ENCODE data around the gene MSI2. TPM values are rescaled to one million over a fixed set of nuclear protein-coding genes. Genes with fewer than 3 reads are reported as not detected.

Gene MSI2
- total RNA-seq, 1 experiment from 2014 or later: 174 TPM

- POLR2A ChIA-PET: no interaction called here
- BruUV-seq (replicated peaks): no TSS peak
- H3K27me3 ChIP-seq (replicated peaks; ENCODE audit: control insufficient read depth, insufficient read depth, low read length): no peaks in the 10 kb centered on the region
These were observed 339.8 kb downstream of the MSI2 start for GRCh38 chr17:57595947-57596695.

DNA sequence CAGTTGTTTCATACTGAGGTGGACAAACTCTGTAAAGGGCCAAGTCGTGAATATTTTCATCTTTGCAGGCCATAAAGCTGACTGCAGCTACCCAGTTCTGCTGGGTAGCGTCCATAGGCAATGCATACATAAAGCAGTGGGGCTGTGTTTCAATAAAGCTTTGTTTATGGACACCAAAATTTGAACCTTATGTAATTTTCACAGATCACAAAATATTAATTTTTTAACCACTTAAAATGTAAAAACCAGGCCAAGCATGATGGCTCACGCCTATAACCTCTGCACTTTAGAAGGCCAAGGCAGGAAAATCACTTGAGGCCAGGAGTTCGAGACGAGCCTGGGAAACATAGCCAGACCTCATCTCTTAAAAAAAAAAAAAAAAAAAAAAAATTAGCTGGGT lies 340.8 kb downstream of the MSI2 start:
- H3K27me3 Mint-ChIP-seq (ENCODE audit: insufficient read depth, unreplicated experiment): no peaks in the 10 kb centered on the region
- ChIA-PET POLR2A (no interaction called here), CTCF (interaction anchor here (1.5 to 1.9 kb wide), 3 partner anchors 75 to 186 kb away, joined by 5 to 11 read pairs (median 5); no protein-coding TSS in a partner anchor)
- H3K27ac Mint-ChIP-seq (ENCODE audit: unreplicated experiment): no peak overlapping the region
- Histone ChIP-seq H3K36me3 (ENCODE audit: control insufficient read depth, insufficient read depth, low read length) (no peaks in the 10 kb centered on the region; the same call in none of the 2 replicates), H3K9me3 (no peaks in the 10 kb centered on the region), H3K4me3 (ENCODE audit: low read depth, low read length) (no peak overlapping the region), H3K27me3 (replicated peaks; ENCODE audit: control insufficient read depth, insufficient read depth, low read length) (no peaks in the 10 kb centered on the region), H3K4me1 (no peaks in the 10 kb centered on the region)
- no peak for DNase-seq
- H3K4me3 Mint-ChIP-seq (ENCODE audit: unreplicated experiment): no peak overlapping the region
- no TSS peak for BruUV-seq (replicated peaks)
- no peaks in the 10 kb centered on the region for H3K4me1 Mint-ChIP-seq (ENCODE audit: low read depth, unreplicated experiment)
- H3K36me3 Mint-ChIP-seq (ENCODE audit: insufficient read depth, unreplicated experiment): peaks cover 28% of the 10 kb centered on the region
- TF ChIP-seq, protein P1, sequence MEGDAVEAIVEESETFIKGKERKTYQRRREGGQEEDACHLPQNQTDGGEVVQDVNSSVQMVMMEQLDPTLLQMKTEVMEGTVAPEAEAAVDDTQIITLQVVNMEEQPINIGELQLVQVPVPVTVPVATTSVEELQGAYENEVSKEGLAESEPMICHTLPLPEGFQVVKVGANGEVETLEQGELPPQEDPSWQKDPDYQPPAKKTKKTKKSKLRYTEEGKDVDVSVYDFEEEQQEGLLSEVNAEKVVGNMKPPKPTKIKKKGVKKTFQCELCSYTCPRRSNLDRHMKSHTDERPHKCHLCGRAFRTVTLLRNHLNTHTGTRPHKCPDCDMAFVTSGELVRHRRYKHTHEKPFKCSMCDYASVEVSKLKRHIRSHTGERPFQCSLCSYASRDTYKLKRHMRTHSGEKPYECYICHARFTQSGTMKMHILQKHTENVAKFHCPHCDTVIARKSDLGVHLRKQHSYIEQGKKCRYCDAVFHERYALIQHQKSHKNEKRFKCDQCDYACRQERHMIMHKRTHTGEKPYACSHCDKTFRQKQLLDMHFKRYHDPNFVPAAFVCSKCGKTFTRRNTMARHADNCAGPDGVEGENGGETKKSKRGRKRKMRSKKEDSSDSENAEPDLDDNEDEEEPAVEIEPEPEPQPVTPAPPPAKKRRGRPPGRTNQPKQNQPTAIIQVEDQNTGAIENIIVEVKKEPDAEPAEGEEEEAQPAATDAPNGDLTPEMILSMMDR (IDR thresholded peaks at IDR 0.05; ENCODE audit: insufficient read depth in 1 of 2, low read depth in 1 of 2, low read length in 1 of 2, severe bottlenecking in 1 of 2, unreplicated experiment in 1 of 2): no peak
- intact Hi-C loops (cut with micrococcal nuclease; ENCODE audit: unreplicated experiment): loop anchor here (1.0 kb wide), 1 partner anchor 150 kb away; no protein-coding TSS in a partner anchor
- H3K9me3 Mint-ChIP-seq (ENCODE audit: unreplicated experiment): no peaks in the 10 kb centered on the region

More at GRCh38 chr17:57595947-57596695, 339.8 kb downstream of the MSI2 start:
- Histone ChIP-seq H3K36me3 (ENCODE audit: control insufficient read depth, insufficient read depth, low read length) (no peaks in the 10 kb centered on the region; the same call in none of the 2 replicates), H3K9me3 (no peaks in the 10 kb centered on the region), H3K4me1 (no peaks in the 10 kb centered on the region), H3K4me3 (ENCODE audit: low read depth, low read length) (no peak overlapping the region)
- CTCF ChIA-PET: no interaction called here
- Mint-ChIP-seq H3K27me3 (ENCODE audit: insufficient read depth, unreplicated experiment) (no peaks in the 10 kb centered on the region), H3K36me3 (ENCODE audit: insufficient read depth, unreplicated experiment) (peaks cover 35% of the 10 kb centered on the region), H3K4me3 (ENCODE audit: unreplicated experiment) (no peak overlapping the region), H3K27ac (ENCODE audit: unreplicated experiment) (no peak overlapping the region), H3K9me3 (ENCODE audit: unreplicated experiment) (no peaks in the 10 kb centered on the region), H3K4me1 (ENCODE audit: low read depth, unreplicated experiment) (no peaks in the 10 kb centered on the region)
- TF ChIP-seq, protein P1 (IDR thresholded peaks at IDR 0.05; ENCODE audit: insufficient read depth in 1 of 2, low read depth in 1 of 2, low read length in 1 of 2, severe bottlenecking in 1 of 2, unreplicated experiment in 1 of 2): no peak
- intact Hi-C loops (cut with micrococcal nuclease; ENCODE audit: unreplicated experiment): no loop called here
- DNase-seq: peak in 1 of 2 experiments; percentile 12

DNA sequence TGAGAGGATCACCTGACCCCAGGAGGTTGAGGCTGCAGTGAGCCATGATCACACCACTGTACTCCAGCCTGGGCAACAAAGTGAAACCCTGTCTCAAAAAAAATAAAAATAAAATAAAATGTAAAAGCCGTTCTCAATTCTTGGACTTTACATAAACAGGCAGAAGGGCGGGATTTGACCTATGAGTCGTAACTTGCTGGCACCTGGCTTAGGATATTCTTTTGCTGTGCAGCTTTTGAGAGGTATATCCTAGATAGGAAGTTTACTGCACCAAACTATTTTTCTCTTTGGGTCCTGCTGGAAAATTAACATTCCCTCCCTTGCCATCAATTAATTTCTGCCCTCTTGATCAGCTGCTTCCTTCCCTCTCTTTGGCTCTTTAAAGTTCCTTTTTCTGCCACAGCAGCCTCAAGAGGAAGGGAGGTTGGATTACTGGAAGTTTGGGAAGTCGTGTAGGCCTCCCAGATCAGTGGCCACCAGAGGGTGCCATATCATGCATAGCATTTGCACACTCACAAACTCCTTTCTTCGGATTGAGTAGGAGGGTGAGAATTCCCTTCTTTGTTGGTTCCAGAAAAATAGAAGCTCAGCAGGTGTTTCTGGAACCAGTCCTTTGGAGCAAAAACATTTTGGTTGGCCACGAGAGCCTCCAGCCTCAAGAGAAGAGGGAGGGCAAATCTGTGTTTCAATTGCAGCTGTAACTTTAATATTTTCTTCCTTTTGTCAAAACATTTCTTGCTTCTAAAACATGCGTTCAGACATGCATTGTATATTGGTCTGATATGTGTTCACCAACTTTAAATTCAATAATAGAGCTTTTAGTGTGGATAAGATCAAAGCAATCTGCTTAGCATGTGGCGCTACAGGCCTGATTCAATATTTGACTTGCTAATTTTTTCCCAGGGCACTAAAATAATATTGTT lies 341.5 kb downstream of the MSI2 start:
- no peaks in the 10 kb centered on the region for H3K9me3 Mint-ChIP-seq (ENCODE audit: unreplicated experiment)
- Histone ChIP-seq H3K4me3 (ENCODE audit: low read depth, low read length) (no peak overlapping the region), H3K27me3 (replicated peaks; ENCODE audit: control insufficient read depth, insufficient read depth, low read length) (no peaks in the 10 kb centered on the region), H3K36me3 (ENCODE audit: control insufficient read depth, insufficient read depth, low read length) (no peaks in the 10 kb centered on the region; the same call in none of the 2 replicates), H3K4me1 (no peaks in the 10 kb centered on the region), H3K9me3 (no peaks in the 10 kb centered on the region)
- H3K27ac Mint-ChIP-seq (ENCODE audit: unreplicated experiment): peak overlapping the region; percentile 5
- peak; percentile 60 to 76 for DNase-seq
- peaks cover 28% of the 10 kb centered on the region for H3K36me3 Mint-ChIP-seq (ENCODE audit: insufficient read depth, unreplicated experiment)
- intact Hi-C loops (cut with micrococcal nuclease; ENCODE audit: unreplicated experiment): loop anchor here (1.0 kb wide), 2 partner anchors 75 to 150 kb away; no protein-coding TSS in a partner anchor
- no peak overlapping the region for H3K4me3 Mint-ChIP-seq (ENCODE audit: unreplicated experiment)
- H3K27me3 Mint-ChIP-seq (ENCODE audit: insufficient read depth, unreplicated experiment): no peaks in the 10 kb centered on the region
- ChIA-PET POLR2A (no interaction called here), CTCF (interaction anchor here (0.6 to 1.9 kb wide), 6 partner anchors 9 to 253 kb away, joined by 3 to 11 read pairs (median 4); no protein-coding TSS in a partner anchor)
- no peaks in the 10 kb centered on the region for H3K4me1 Mint-ChIP-seq (ENCODE audit: low read depth, unreplicated experiment)
- BruUV-seq (replicated peaks): no TSS peak
- TF ChIP-seq, protein P1 (IDR thresholded peaks at IDR 0.05; ENCODE audit: insufficient read depth in 1 of 2, low read depth in 1 of 2, low read length in 1 of 2, severe bottlenecking in 1 of 2, unreplicated experiment in 1 of 2): peak; percentile 82 to 90
